HCT116 (cell line): Measurements from ENCODE around the gene SMYD3. TPM values are rescaled to one million over a fixed set of nuclear protein-coding genes. Genes with fewer than 3 reads are reported as not detected.

Experiments
- ATAC-seq: fragments of 200-7000 bp; cut with Tn5 transposase; 2 replicates; pipeline ENCODE4 v1.9.1; 2020; ENCODE audit warnings: mild to moderate bottlenecking, moderate library complexity
- BruUV-seq: library from RNA; stranded (reverse); fragments of 400-500 nt; replicated peaks from 2 replicates; lab custom pipeline; 2021; lab: Mats Ljungman, UMichigan
- CTCF ChIA-PET: fragments of 300-600 bp; sonication (Branson Sonifier 250); formaldehyde crosslinking; loops from one replicate; lab custom pipeline; 2021; ENCODE audit warnings: antibody characterized with exemption; lab: Charles Lee
- POLR2A ChIA-PET: fragments of 300-600, 350-600 bp; sonication (Branson Sonifier 250); formaldehyde crosslinking; loops from one replicate; lab custom pipeline; 2021; ENCODE audit warnings: antibody characterized with exemption; lab: Charles Lee
- RAD21 ChIA-PET, 2 experiments: fragments of 300-600 bp; sonication (Branson Sonifier 250); formaldehyde crosslinking; loops; one replicate each; lab custom pipeline; 2023; ENCODE audit warnings: low total read pairs in 2 of 2; ENCODE audit not compliant: uncharacterized antibody in 2 of 2, unreplicated experiment in 2 of 2, low non-redundant PET in 1 of 2; lab: Charles Lee
- DNase-seq: peaks from one replicate; pipeline ENCODE4 v3.0.0-alpha.2; 2010; ENCODE audit warnings: low read depth, low spot score
- H2AFZ ChIP-seq: fragments of 200-600 bp; shearing (Covaris generic), sonication (generic); 2 replicates; pipeline ENCODE4 v1.6.1; 2017; ENCODE audit warnings: low read depth, mixed run types, mixed read lengths, antibody characterized with exemption, low read length; ENCODE audit not compliant: poor library complexity, severe bottlenecking
- H3K27ac ChIP-seq: 2 replicates; pipeline ENCODE4 v1.5.1; 2012; ENCODE audit warnings: low read depth, low read length
- H3K27me3 ChIP-seq: fragments of 200-600 bp; sonication (generic); 2 replicates; pipeline ENCODE4 v1.6.1; 2016; ENCODE audit warnings: mixed run types, low read length, mixed read lengths; ENCODE audit not compliant: insufficient read depth
- H3K36me3 ChIP-seq, 2 experiments: fragments of 200-500 bp in 1 of 2; fragments of 200-600 bp in 1 of 2; sonication (Bioruptor generic) in 1 of 2; sonication (generic) in 1 of 2; 2 replicates each; pipeline versions ENCODE4 v1.5.1 to v1.6.1; 2014 to 2016; ENCODE audit warnings: low read length in 2 of 2, inconsistent platforms in 1 of 2, mixed read lengths in 1 of 2, mixed run types in 1 of 2; ENCODE audit not compliant: insufficient read depth in 2 of 2, control insufficient read depth in 1 of 2
- H3K4me1 ChIP-seq, 2 experiments: fragments of 200-600 bp in 1 of 2; sonication (generic) in 1 of 2; 2 replicates each; pipeline versions ENCODE4 v1.5.1 to v1.6.1; 2012 to 2017; ENCODE audit warnings: low read length in 2 of 2, inconsistent platforms in 1 of 2, mild to moderate bottlenecking in 1 of 2, mixed read lengths in 1 of 2, mixed run types in 1 of 2, moderate library complexity in 1 of 2; ENCODE audit not compliant: insufficient read depth in 2 of 2, control insufficient read depth in 1 of 2
- H3K4me2 ChIP-seq: fragments of 200-600 bp; sonication (generic); 2 replicates; pipeline ENCODE4 v1.6.1; 2017; ENCODE audit warnings: mixed run types, low read length, mixed read lengths
- H3K4me3 ChIP-seq, 2 experiments: fragments of 200-600 bp in 1 of 2; sonication (generic) in 1 of 2; replicated peaks in 1 of 2; 2 replicates each; pipeline ENCODE4 v1.5.1; 2011 to 2016; ENCODE audit warnings: low read length in 2 of 2, control low read depth in 1 of 2, low read depth in 1 of 2, mild to moderate bottlenecking in 1 of 2, mixed read lengths in 1 of 2, mixed run types in 1 of 2
- H3K79me2 ChIP-seq: fragments of 200-600 bp; sonication (generic); 2 replicates; pipeline ENCODE4 v1.6.1; 2017; ENCODE audit warnings: mild to moderate bottlenecking, mixed run types, low read length, moderate library complexity, mixed read lengths; ENCODE audit not compliant: insufficient read depth
- H3K9ac ChIP-seq: fragments of 200-600 bp; sonication (generic); 2 replicates; pipeline ENCODE4 v1.6.1; 2016; ENCODE audit warnings: low read length, mixed read lengths
- H3K9me2 ChIP-seq: fragments of 200-600 bp; sonication (generic), shearing (Covaris generic); 2 replicates; pipeline ENCODE4 v1.6.1; 2017; ENCODE audit warnings: mixed run types, mild to moderate bottlenecking, moderate library complexity; ENCODE audit not compliant: insufficient read depth
- H3K9me3 ChIP-seq, 2 experiments: fragments of 200-500 bp in 1 of 2; fragments of 200-600 bp in 1 of 2; sonication (Bioruptor generic) in 1 of 2; sonication (generic) in 1 of 2; 2 replicates each; pipeline ENCODE4 v1.6.1; 2014 to 2017; ENCODE audit warnings: low read length in 2 of 2, mixed read lengths in 2 of 2, inconsistent platforms in 1 of 2, low read depth in 1 of 2, mild to moderate bottlenecking in 1 of 2, mixed run types in 1 of 2, moderate library complexity in 1 of 2; ENCODE audit not compliant: control insufficient read depth in 1 of 2, insufficient read depth in 1 of 2
- H4K20me1 ChIP-seq: fragments of 200-600 bp; sonication (generic), shearing (Covaris generic); 2 replicates; pipeline ENCODE4 v1.6.1; 2017; ENCODE audit warnings: mixed run types, mild to moderate bottlenecking, moderate library complexity; ENCODE audit not compliant: insufficient read depth
- CBX3 ChIP-seq: IDR thresholded peaks from 2 replicates; pipeline ENCODE4 v1.6.1; 2012; ENCODE audit warnings: low read depth
- CEBPB ChIP-seq: IDR thresholded peaks from 2 replicates; pipeline ENCODE4 v1.6.1; 2012; ENCODE audit warnings: low read depth
- EGR1 ChIP-seq: IDR thresholded peaks from 2 replicates; pipeline ENCODE4 v1.6.1; 2012; ENCODE audit warnings: low read depth
- EZH2 ChIP-seq: fragments of 200-600 bp; sonication (generic); IDR thresholded peaks from 2 replicates; pipeline ENCODE4 v1.6.1; 2017; ENCODE audit warnings: antibody characterized with exemption, mixed run types
- EZH2phosphoT487 ChIP-seq: fragments of 200-600 bp; IDR thresholded peaks from 2 replicates; pipeline ENCODE4 v1.6.1; 2018; ENCODE audit warnings: antibody characterized with exemption, borderline replicate concordance
- FOSL1 ChIP-seq: IDR thresholded peaks from 2 replicates; pipeline ENCODE4 v1.6.1; 2012; ENCODE audit warnings: low read depth
- POLR2A ChIP-seq: IDR thresholded peaks from 2 replicates; pipeline ENCODE4 v1.7.0; 2011; ENCODE audit warnings: borderline replicate concordance; ENCODE audit not compliant: insufficient read depth, insufficient read length; ENCODE audit errors: extremely low read depth
- SIN3A ChIP-seq: IDR thresholded peaks from 2 replicates; pipeline ENCODE4 v1.6.1; 2012; ENCODE audit warnings: low read depth
- SP1 ChIP-seq: IDR thresholded peaks from 2 replicates; pipeline ENCODE4 v1.6.1; 2012; ENCODE audit warnings: low read depth
- SRF ChIP-seq: IDR thresholded peaks from 2 replicates; pipeline ENCODE4 v1.6.1; 2012; ENCODE audit warnings: low read depth
- ZFX ChIP-seq: fragments of 450-650 bp; IDR thresholded peaks from 2 replicates; pipeline ENCODE4 v1.6.1; 2017
- ZNF274 ChIP-seq: fragments of 200-500 bp; sonication (Bioruptor generic); IDR thresholded peaks from 2 replicates; pipeline ENCODE4 v1.6.1; 2014; ENCODE audit warnings: mild to moderate bottlenecking, low read depth, low read length, inconsistent platforms
- intact Hi-C: fragments of 100-400 bp; cut with micrococcal nuclease; formaldehyde crosslinking; loops from 2 replicates; pipeline ENCODE4 v1.10.0; 2022
- total RNA-seq: library from RNA; stranded (reverse); gene quantifications from one replicate; pipeline ENCODE4 v1.2.1, GENCODE V29; 2021; ENCODE audit not compliant: unreplicated experiment
- TF ChIP-seq, protein P1 (sequence below), 3 experiments: fragments of 200-600 bp in 1 of 3; sonication (generic) in 1 of 3; IDR thresholded peaks in 2 of 3; conservative IDR thresholded peaks in 1 of 3; 2 replicates each; pipeline ENCODE4 v1.5.1; 2012 to 2017; ENCODE audit warnings: low read depth in 2 of 3, low read length in 2 of 3, antibody characterized with exemption in 1 of 3, borderline replicate concordance in 1 of 3, control low read depth in 1 of 3, mild to moderate bottlenecking in 1 of 3, mixed read lengths in 1 of 3, mixed run types in 1 of 3, moderate library complexity in 1 of 3; ENCODE audit not compliant: insufficient read depth in 1 of 3

SMYD3 gene
- total RNA-seq, 1 experiment from 2014 or later: 33.6 TPM

DNA sequence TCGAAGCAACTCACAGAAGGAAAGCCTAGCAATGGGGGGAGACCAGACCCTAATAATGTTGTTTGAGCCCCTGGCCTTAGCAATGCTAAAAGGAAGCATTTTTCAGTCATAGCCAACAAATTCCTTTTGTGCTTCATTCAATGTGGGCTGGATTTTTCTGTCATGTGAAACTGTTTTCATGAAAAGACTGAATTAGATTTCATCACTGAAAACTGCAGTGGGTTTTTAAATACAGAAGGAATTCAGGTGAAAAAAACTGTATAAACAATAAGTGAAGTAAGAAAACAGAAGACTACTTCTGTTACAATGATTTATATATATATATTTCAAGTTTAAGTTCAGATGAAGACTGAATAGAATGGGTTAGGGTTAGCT lies 204.8 kb downstream of the SMYD3 start:
- ChIA-PET CTCF (no interaction called here), RAD21 (no interaction called here), POLR2A (no interaction called here)
- TF ChIP-seq EGR1: no peak
- TF ChIP-seq SRF: no peak
- TF ChIP-seq EZH2phosphoT487: no peak
- TF ChIP-seq ZFX: no peak
- TF ChIP-seq, protein P1, sequence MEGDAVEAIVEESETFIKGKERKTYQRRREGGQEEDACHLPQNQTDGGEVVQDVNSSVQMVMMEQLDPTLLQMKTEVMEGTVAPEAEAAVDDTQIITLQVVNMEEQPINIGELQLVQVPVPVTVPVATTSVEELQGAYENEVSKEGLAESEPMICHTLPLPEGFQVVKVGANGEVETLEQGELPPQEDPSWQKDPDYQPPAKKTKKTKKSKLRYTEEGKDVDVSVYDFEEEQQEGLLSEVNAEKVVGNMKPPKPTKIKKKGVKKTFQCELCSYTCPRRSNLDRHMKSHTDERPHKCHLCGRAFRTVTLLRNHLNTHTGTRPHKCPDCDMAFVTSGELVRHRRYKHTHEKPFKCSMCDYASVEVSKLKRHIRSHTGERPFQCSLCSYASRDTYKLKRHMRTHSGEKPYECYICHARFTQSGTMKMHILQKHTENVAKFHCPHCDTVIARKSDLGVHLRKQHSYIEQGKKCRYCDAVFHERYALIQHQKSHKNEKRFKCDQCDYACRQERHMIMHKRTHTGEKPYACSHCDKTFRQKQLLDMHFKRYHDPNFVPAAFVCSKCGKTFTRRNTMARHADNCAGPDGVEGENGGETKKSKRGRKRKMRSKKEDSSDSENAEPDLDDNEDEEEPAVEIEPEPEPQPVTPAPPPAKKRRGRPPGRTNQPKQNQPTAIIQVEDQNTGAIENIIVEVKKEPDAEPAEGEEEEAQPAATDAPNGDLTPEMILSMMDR (IDR thresholded peaks at IDR 0.05 in 2 of 3, conservative IDR thresholded peaks at IDR 0.05 in 1 of 3; ENCODE audit: borderline replicate concordance in 1 of 3, insufficient read depth in 1 of 3, low read depth in 2 of 3, low read length in 2 of 3): no peak
- TF ChIP-seq CEBPB: no peak
- no peak for TF ChIP-seq SIN3A
- TF ChIP-seq POLR2A: no peak
- TF ChIP-seq SP1: no peak
- TF ChIP-seq CBX3: no peak
- no peak for TF ChIP-seq EZH2
- no peak for TF ChIP-seq ZNF274
- no peak for TF ChIP-seq FOSL1
- TF ChIP-seq, all 23 proteins: peak for 0
- no peak for DNase-seq
- Histone ChIP-seq H3K27me3 (no peaks in the 10 kb centered on the region), H3K36me3 (no peaks in the 10 kb centered on the region), H2AFZ (no peak overlapping the region), H3K79me2 (no peaks in the 10 kb centered on the region), H3K4me3 (no peak overlapping the region), H3K9me3 (no peaks in the 10 kb centered on the region), H4K20me1 (no peaks in the 10 kb centered on the region), H3K9me2 (no peaks in the 10 kb centered on the region), H3K27ac (no peak overlapping the region), H3K9ac (no peak overlapping the region), H3K4me1 (peaks cover 0 to 6% of the 10 kb centered on the region in 2 experiments; a peak in 1 of 4 replicates), H3K4me2 (no peak overlapping the region)
- no TSS peak for BruUV-seq
- intact Hi-C loops: no loop called here
- ATAC-seq: no peak
